Right lung (tissue), 5 donors: Measurements from ENCODE around the gene CDS1. TPM values are rescaled to one million over a fixed set of nuclear protein-coding genes. Genes with fewer than 3 reads are reported as not detected.
"Not testable (repeated sequence)": the region's sequence is repeated elsewhere in the genome, so short reads cannot be mapped to it uniquely, and the experiment has no call there.

Experiments
- DNase-seq, 2 donors: peaks; one replicate each; pipeline ENCODE4 v3.0.0-alpha.2; 2013
- polyA plus RNA-seq, 5 donors: library from polyadenylated mRNA; unstranded; fragments of 120-200 nt; gene quantifications; one replicate each; pipeline versions ENCODE4 v1.2.1 to v1.2.3, GENCODE V29; 2013; ENCODE audit warnings: inconsistent platforms in 1 of 5, low replicate concordance in 1 of 5; ENCODE audit not compliant: insufficient read length in 5 of 5, insufficient read depth in 1 of 5

Gene CDS1
- polyA plus RNA-seq, 5 donors: 12.0 to 20.2 (median 16.5) TPM

GRCh38 chr4:84596826-84597225 is 13.9 kb downstream of the CDS1 start:
- no peak for DNase-seq

- DNase-seq: no peak
Observed at GRCh38 chr4:84597450-84597849, 14.5 kb downstream of the CDS1 start.

GRCh38 chr4:84606645-84607044 is 23.7 kb downstream of the CDS1 start:
- DNase-seq: no peak

- no peak for DNase-seq
Observed at GRCh38 chr4:84611531-84611930, 28.6 kb downstream of the CDS1 start.

- no peak for DNase-seq
Observed at GRCh38 chr4:84614891-84615290, 32.0 kb downstream of the CDS1 start.

GRCh38 chr4:84615355-84615754 is 32.4 kb downstream of the CDS1 start:
- DNase-seq: no peak

- no peak for DNase-seq
Observed at GRCh38 chr4:84622959-84623358, 40.0 kb downstream of the CDS1 start.

- DNase-seq: no peak
Observed at GRCh38 chr4:84623661-84624060, 40.7 kb downstream of the CDS1 start.

GRCh38 chr4:84626673-84627072 is 43.7 kb downstream of the CDS1 start:
- DNase-seq: no peak

GRCh38 chr4:84631573-84631972 is 48.6 kb downstream of the CDS1 start:
- no peak for DNase-seq

GRCh38 chr4:84632092-84632491 is 49.2 kb downstream of the CDS1 start:
- no peak for DNase-seq

- DNase-seq: no peak
Observed at GRCh38 chr4:84634961-84635360, 52.0 kb downstream of the CDS1 start.

- DNase-seq: no peak
Observed at GRCh38 chr4:84638092-84638491, 55.2 kb downstream of the CDS1 start.

GRCh38 chr4:84639145-84639544 is 56.2 kb downstream of the CDS1 start:
- no peak for DNase-seq

- DNase-seq: no peak
Observed at GRCh38 chr4:84644087-84644486, 61.2 kb downstream of the CDS1 start.

GRCh38 chr4:84647312-84647884 is 64.5 kb downstream of the CDS1 start:
- DNase-seq: no peak

GRCh38 chr4:84648178-84648577 is 65.3 kb downstream of the CDS1 start:
- DNase-seq: no peak

GRCh38 chr4:84648863-84649647 is 66.1 kb downstream of the CDS1 start:
- peak; percentile 52 to 57 for DNase-seq

GRCh38 chr4:84651499-84651898 is 68.6 kb downstream of the CDS1 start:
- DNase-seq: no peak

GRCh38 chr4:84652478-84652877 is 69.6 kb downstream of the CDS1 start:
- DNase-seq: no peak

GRCh38 chr4:84660606-84661005 is 77.7 kb downstream of the CDS1 start:
- DNase-seq: no peak

- no peak for DNase-seq
Observed at GRCh38 chr4:84661191-84661939, 78.4 kb downstream of the CDS1 start.

GRCh38 chr4:84664767-84665166 is 81.8 kb downstream of the CDS1 start:
- not testable (repeated sequence) for DNase-seq
